Embryonic facial prominence (tissue), 1 donor: ENCODE results near the gene PLTP.
"Not testable (repeated sequence)": the region's sequence is repeated elsewhere in the genome, so short reads cannot be mapped to it uniquely, and the experiment has no call there.

Experiments
- DNase-seq: peaks from one replicate; pipeline ENCODE4 v3.0.0-alpha.2; 2016; ENCODE audit errors: extremely low spot score

PLTP gene

DNA sequence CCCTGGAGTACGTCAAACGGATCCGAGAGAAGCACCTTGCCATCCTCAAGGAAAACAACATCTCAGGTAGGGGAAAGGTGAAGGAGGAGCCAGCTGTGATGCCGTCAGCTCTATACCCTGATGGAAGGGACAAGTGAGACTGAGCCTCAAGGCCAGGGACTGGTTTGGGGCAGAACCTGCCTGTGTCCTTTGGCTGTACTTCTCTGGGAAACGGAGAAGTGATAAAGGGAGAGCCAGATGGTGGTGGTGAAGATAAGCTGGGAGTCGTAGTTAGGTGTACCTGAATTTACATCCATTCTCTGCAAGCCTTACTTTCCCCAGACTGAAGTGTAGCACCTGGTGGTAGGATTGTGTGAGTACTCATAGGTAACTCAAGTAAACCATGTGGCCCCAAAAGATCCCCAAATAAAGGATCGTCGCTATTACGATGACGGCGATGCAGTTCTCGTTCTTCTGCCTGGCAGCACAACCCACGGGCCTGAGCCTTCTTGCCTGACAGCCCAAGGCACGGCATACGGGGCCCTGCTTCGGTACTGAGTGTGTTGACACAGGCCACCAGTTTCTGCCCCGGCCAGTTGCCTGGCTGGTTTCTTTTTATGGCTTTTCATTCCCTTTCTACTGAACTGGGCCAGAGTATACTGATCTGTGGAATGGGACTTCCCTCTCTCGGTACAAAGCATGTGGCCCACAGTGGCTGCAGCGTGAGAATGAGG lies 33.2 kb upstream of the PLTP start:
- DNase-seq = no peak

GRCh38 chr20:45944151-45944964 lies 32.4 kb upstream of the PLTP start:
- DNase-seq = no peak

- no peak for DNase-seq
These were observed 31.7 kb upstream of the PLTP start for GRCh38 chr20:45943613-45944012.

DNA sequence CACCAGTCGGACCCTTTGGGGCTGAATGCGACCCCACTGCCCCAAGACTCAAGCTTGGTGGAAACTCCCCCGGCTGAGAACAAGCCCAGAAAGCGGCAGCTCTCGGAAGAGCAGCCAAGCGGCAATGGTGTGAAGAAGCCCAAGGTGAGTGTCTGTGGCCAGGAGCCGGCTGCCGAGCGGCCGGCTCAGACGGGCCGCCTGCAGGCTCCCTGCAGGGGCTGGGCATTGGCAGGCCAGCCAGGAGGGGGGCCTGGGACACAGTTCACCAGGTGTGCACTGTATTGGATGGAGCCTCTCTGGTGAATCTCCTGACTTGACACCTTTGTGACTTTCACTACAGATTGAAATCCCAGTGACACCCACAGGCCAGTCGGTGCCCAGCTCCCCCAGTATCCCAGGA lies 28.5 kb upstream of the PLTP start:
- no peak for DNase-seq

DNA sequence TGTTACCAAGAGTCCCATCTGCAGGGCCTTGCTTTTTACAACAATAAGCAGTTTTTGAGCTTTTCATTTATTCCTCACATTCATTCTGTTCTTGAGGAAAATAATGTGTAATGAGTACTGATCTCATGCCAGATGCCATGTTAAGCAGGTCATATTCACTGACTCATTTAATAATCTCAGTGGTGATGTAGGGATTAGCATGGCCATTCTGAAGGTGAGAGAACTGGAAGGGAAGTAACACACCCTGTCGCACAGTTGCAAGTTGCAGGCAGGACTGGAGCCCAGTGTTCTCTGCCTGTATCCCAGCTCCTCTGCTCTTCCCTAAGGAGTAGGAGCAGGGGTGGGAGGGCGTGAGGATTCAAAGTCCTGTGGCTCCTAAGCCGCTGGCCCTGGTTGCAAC lies 28.1 kb upstream of the PLTP start:
- DNase-seq = no peak

DNA sequence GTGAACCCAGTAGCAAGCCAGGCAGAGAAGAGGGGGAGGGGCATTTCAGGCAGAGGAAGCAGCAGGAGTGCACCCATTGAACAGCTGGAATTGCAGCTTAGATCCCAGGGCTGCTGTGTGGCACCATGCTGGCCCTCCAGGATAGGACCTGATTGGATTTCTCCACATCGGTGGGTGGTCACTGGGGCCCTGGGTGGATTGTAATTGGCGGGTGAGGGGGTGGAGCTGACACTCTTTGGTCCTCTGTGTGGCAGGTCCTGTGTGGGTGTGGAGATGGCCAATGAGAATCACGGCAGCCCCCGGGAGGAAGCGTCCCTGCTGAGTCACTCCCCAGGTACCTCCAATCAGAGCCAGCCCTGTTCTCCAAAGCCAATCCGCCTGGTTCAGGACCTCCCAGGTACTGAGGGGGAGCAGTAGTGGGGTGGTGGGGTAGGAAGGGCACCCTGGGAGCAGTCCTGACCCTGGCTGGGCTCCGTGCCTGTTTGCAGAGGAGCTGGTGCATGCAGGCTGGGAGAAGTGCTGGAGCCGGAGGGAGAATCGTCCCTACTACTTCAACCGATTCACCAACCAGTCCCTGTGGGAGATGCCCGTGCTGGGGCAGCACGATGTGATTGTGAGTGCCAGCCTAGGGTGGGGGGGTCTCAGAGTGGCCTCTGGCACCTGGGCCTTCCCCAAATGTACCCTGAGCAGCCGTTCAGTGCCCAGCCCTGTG lies 26.9 kb upstream of the PLTP start:
- DNase-seq = no peak

- DNase-seq = no peak
These were observed 25.8 kb upstream of the PLTP start for GRCh38 chr20:45937765-45938164.

DNA sequence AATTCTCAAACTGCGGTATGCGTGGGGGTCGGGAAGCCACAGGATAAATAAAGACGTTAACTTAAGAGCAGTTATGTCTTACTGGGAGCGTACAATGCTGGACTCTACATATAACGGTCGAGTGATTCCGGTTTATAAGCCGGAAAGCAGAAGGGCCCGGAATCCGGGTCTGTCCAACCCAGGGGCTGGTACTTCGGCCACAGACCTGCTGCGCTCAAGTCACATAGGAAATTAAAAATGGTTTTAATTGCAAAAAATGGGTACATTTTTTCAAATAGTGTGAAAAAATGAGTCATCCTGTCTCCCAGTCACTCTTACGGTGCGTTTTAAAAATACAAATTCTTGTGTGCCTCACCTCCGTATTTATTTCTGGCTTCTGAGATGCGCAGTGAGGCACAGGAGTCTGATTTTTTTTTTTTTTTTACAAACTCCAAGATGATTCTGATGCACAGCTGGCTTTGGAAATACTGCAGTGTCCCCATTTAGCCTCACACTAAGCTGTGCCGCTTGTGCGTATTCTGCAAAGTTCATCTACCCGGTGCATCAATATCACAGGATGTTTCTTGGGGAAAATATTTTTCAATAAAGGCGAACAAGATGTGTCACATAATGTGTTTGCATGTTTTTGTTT lies 23.6 kb upstream of the PLTP start:
- DNase-seq = no peak

DNA sequence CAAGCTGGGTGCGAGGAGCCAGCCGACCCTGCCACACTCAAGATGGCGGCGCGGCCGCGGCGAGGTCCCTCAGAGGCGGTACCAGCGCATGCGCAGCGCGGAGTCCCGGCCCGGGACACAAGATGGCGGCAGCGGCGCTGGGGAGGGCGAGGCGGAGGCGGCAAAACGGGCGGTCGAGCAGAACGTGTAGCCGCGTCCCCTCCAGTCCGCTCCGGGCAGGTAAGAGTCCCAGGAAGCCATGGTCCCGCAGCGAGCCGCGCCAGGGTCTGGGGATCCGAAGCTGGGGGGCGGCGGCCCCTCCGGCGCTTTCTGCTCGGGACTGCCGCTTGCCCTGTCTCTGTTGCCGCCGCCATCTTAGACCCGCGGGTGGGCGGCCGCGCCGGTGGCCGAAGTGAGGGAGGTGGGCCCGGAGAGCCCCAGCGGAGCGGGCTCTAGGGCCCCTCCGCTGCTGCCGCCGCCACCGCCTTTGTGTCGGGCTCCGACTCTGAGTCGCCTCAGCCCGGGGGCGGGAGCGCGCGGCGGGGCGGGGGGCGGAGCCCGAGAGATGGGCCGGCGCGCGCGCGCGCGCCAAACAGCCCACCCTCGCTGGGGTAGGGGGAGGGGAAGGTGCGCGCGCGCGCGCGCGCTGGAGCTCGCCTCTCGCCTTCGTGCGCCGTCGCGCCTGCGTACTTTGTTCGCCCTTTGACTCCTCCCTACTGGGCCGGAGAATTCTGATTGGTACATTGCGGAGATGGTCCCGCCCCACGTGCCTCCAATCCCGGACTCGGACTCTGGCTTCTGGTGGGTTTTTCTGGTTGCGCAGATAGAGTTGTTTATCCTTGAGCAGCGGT lies 22.8 kb upstream of the PLTP start, which contains the start of gene PCIF1:
Gene PCIF1, plus strand, starts transcription at position 98 of the 830 bp plus-strand sequence. CDS start 4,317 bp downstream, outside the sequence.
- DNase-seq = peak; percentile 97

GRCh38 chr20:45934046-45934585 lies 22.2 kb upstream of the PLTP start:
- peak; percentile 69 for DNase-seq

DNA sequence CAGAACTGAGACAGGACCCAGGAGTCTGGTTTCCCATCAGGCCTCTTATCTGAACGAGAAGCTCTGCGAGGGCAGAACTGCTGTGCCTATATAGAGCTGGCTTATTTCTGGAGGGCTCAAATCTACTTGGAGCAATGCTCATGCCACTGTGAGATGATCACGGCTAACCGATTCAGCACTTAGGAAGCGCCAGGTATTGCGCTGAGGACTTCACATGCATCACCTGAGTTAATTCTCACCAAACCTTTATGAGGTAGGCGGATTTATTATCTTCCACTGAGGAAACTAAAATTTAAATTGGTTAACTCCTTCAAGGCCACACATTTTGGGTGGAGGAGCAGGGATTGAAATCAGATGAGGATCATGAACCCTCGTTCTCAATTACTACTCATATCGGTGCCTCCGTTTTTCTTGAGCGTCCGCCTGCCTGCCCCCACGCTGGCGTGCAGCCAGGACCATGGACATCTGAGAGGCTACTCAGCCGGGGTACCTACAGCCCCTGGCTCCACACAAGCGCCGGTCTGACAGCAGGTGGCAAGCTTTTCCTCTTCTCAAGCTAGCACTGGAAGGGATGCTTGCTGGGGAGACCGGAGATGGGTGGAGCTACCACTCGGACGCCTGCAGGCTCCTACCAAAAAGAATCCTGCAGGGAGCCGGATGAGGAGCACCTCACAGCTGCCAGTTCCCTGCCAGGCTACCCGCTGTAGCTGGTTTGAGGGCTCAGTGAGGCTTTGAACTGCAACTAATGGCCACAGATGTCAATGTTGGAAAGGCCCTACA lies 21.5 kb upstream of the PLTP start:
- DNase-seq = peak; percentile 27

DNA sequence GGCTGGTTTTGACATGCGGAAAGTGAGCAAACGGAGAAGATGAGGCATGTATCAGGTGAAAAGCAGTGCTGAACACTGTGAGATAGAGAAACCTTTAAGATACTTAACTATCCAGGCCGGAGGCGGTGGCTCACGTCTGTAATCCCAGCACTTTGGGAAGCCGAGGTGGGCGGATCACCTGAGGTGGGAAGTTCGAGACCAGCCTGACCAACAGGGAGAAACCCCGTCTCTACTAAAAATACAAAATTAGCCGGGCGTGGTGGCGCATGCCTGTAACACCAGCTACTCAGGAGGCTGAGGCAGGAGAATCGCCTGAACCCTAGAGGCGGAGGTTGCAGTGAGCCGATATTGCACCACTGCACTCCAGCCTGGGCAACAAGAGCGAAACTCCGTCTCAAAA lies 19.7 kb upstream of the PLTP start:
- DNase-seq = not testable (repeated sequence)

DNA sequence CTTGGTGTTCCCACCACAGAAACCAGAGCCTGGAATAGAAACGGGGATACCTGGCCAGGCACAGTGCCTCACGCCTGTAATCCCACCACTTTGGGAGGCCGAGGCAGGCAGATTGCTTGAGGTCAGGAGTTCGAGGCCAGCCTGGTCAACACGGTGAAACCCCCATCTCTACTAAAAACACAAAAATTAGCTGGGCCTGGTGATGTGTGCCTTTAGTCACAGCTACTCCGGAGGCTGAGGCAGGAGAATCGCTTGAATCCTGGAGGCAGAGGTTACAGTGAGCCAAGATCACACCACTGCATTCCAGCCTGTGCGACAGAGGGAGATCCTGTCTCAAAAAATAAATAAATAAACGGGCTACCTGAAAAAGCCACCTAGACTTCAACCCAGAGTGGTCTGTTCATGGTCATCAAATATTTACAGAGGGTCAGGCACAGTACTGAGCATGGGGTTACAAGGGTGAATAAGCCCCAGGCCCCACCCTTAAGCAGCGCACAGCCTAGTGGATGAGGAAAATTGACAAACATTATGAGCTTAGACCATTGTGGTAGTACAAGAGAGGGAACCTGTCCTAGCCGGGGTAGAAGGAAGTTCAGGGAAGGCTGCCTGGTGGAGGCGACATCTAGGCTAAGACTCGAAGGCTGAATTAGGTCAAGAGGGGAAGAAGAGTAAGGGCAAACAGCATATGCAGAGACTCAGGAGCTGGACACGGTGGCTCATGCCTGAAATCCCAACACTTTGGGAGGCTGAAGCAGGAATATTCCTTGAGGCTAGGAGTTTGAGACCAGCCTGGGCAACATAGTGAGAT lies 15.3 kb upstream of the PLTP start:
- no peak for DNase-seq

DNA sequence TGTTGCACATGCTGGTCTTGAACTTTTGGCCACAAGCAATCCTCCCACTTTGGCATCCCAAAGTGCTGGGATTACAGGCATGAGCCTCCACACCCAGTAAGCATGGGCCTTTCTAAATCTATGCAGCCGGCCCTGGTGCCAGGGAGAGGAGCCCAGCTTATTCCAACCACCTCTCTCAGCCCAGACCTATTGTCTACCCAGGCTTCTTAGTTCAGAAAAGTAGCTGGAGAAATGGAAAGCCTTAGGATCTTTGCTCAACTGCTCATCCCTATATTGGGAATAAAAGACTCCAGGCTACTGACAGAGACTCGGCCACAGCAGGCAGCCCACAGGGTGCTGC lies 14.7 kb upstream of the PLTP start:
- no peak for DNase-seq

- no peak for DNase-seq
These were observed 14.0 kb upstream of the PLTP start for GRCh38 chr20:45925821-45926506.

DNA sequence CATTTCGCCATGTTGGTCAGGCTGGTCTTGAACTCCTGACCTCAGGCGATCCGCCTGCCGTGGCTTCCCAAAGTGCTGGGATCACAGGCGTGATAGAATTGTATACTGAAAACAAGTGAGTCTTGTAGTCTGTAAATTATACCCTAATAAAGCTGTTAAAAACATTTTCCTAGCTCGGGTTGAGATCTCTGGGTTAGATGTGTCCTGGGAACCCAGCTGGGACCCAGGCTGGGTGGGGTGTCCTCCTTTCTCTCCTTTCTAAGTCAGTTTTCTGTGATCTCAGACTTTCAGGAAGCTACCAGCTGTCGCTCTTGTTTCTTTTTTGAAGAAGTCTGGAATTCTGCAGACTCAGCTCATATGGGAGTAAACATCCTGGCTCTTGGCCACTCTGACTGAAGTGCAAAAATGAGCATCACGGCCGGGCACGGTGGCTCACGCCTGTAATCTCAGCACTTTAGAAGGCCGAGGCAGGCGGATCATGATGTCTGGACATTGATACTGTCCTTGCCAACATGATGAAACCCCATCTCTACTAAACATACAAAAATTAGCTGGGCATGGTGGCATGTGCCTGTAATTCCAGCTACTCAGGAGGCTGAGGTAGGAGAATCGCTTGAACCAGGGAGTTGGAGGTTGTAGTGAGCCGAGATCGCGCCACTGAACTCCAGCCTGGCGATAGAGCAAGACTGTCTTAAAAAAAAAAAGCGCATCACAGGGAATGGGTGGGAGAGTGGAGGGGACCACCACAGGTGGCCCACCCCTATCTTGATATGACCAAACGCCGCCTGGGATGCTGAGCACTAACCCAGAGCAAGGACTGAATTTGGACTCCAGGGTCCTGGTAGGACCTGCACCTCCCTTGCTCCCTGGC lies 12.7 kb upstream of the PLTP start:
- DNase-seq = no peak

- DNase-seq = no peak
These were observed 9.6 kb upstream of the PLTP start for GRCh38 chr20:45921337-45922189.
